ENCODE data around the gene CYTH2.

GRCh38 chr19:48512504-48513288 is 43.5 kb downstream of the CYTH2 start:
- no peak for TF ChIP-seq CREB1 (CRISPR knock-in tag; IDR thresholded peaks at IDR 0.05)
- TF ChIP-seq, protein P1, sequence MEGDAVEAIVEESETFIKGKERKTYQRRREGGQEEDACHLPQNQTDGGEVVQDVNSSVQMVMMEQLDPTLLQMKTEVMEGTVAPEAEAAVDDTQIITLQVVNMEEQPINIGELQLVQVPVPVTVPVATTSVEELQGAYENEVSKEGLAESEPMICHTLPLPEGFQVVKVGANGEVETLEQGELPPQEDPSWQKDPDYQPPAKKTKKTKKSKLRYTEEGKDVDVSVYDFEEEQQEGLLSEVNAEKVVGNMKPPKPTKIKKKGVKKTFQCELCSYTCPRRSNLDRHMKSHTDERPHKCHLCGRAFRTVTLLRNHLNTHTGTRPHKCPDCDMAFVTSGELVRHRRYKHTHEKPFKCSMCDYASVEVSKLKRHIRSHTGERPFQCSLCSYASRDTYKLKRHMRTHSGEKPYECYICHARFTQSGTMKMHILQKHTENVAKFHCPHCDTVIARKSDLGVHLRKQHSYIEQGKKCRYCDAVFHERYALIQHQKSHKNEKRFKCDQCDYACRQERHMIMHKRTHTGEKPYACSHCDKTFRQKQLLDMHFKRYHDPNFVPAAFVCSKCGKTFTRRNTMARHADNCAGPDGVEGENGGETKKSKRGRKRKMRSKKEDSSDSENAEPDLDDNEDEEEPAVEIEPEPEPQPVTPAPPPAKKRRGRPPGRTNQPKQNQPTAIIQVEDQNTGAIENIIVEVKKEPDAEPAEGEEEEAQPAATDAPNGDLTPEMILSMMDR (IDR thresholded peaks at IDR 0.05): no peak
- TF ChIP-seq, protein P2, sequence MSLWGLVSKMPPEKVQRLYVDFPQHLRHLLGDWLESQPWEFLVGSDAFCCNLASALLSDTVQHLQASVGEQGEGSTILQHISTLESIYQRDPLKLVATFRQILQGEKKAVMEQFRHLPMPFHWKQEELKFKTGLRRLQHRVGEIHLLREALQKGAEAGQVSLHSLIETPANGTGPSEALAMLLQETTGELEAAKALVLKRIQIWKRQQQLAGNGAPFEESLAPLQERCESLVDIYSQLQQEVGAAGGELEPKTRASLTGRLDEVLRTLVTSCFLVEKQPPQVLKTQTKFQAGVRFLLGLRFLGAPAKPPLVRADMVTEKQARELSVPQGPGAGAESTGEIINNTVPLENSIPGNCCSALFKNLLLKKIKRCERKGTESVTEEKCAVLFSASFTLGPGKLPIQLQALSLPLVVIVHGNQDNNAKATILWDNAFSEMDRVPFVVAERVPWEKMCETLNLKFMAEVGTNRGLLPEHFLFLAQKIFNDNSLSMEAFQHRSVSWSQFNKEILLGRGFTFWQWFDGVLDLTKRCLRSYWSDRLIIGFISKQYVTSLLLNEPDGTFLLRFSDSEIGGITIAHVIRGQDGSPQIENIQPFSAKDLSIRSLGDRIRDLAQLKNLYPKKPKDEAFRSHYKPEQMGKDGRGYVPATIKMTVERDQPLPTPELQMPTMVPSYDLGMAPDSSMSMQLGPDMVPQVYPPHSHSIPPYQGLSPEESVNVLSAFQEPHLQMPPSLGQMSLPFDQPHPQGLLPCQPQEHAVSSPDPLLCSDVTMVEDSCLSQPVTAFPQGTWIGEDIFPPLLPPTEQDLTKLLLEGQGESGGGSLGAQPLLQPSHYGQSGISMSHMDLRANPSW (CRISPR knock-in tag; conservative IDR thresholded peaks at IDR 0.05; ENCODE audit: low read depth): no peak
- TF ChIP-seq TCF7 (CRISPR knock-in tag; IDR thresholded peaks at IDR 0.05; ENCODE audit: low read depth): no peak
- no peak for TF ChIP-seq SMAD3 (CRISPR knock-in tag; IDR thresholded peaks at IDR 0.05; ENCODE audit: borderline replicate concordance)
- TF ChIP-seq AFF4 (CRISPR knock-in tag; IDR thresholded peaks at IDR 0.05; ENCODE audit: borderline replicate concordance): no peak
- TF ChIP-seq, protein P3, sequence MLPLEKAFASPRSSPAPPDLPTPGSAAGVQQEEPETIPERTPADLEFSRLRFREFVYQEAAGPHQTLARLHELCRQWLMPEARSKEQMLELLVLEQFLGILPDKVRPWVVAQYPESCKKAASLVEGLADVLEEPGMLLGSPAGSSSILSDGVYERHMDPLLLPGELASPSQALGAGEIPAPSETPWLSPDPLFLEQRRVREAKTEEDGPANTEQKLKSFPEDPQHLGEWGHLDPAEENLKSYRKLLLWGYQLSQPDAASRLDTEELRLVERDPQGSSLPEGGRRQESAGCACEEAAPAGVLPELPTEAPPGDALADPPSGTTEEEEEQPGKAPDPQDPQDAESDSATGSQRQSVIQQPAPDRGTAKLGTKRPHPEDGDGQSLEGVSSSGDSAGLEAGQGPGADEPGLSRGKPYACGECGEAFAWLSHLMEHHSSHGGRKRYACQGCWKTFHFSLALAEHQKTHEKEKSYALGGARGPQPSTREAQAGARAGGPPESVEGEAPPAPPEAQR (CRISPR knock-in tag; IDR thresholded peaks at IDR 0.05): no peak
- TF ChIP-seq RORB (CRISPR knock-in tag; IDR thresholded peaks at IDR 0.05): no peak
- no peak for TF ChIP-seq E2F1 (CRISPR knock-in tag; IDR thresholded peaks at IDR 0.05)
- no peak for TF ChIP-seq ATF2 (CRISPR knock-in tag; IDR thresholded peaks at IDR 0.05; ENCODE audit: borderline replicate concordance, low read depth)
- TF ChIP-seq, protein P4, sequence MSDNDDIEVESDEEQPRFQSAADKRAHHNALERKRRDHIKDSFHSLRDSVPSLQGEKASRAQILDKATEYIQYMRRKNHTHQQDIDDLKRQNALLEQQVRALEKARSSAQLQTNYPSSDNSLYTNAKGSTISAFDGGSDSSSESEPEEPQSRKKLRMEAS (CRISPR knock-in tag; IDR thresholded peaks at IDR 0.05): no peak

All from WTC11 (cell line).